GM23338 (cell line): ENCODE data around the gene TPCN2. TPM values are rescaled to one million over a fixed set of nuclear protein-coding genes. Genes with fewer than 3 reads are reported as not detected.

Source experiments
- ETS1 ChIP-seq: IDR thresholded peaks from 2 replicates; pipeline ENCODE4 v1.6.1; 2016; ENCODE audit warnings: antibody characterized with exemption
- EZH2 ChIP-seq: fragments of 200-600 bp; sonication (generic); IDR thresholded peaks from one replicate; pipeline ENCODE4 v1.8.0; 2017; ENCODE audit warnings: antibody characterized with exemption, mild to moderate bottlenecking, low read depth; ENCODE audit not compliant: unreplicated experiment
- NANOG ChIP-seq: IDR thresholded peaks from 2 replicates; pipeline ENCODE4 v1.6.1; 2016; ENCODE audit warnings: antibody characterized with exemption, borderline replicate concordance
- POLR2AphosphoS5 ChIP-seq: IDR thresholded peaks from 2 replicates; pipeline ENCODE4 v1.6.1; 2016; ENCODE audit warnings: antibody characterized with exemption, low read depth
- ZNF114 ChIP-seq: fragments of 250-450 bp; sonication (Bioruptor Pico); IDR thresholded peaks from 2 replicates; pipeline ENCODE4 v1.5.0; 2020; ENCODE audit warnings: mild to moderate bottlenecking, moderate library complexity
- ZNF331 ChIP-seq: fragments of 250-450 bp; sonication (Bioruptor Pico); IDR thresholded peaks from 2 replicates; pipeline ENCODE4 v1.5.0; 2020; ENCODE audit warnings: low read depth, mild to moderate bottlenecking, moderate library complexity
- polyA plus RNA-seq: library from polyadenylated mRNA; unstranded; fragments of >200 nt; fragmentation: Nextera tagmentation; extraction: Ambion mirVana; gene quantifications from 2 replicates; pipeline ENCODE4 v1.2.1, GENCODE V29; 2016
- total RNA-seq: library from RNA; depleted of rRNA; stranded (reverse); fragments of >200 nt; shearing (Covaris generic); gene quantifications from 2 replicates; pipeline ENCODE4 v1.2.3, GENCODE V29; 2014
- TF ChIP-seq, protein P1 (sequence below): fragments of 250-450 bp; sonication (Bioruptor Pico); IDR thresholded peaks from 2 replicates; pipeline ENCODE4 v1.5.0; 2020; ENCODE audit warnings: mild to moderate bottlenecking, moderate library complexity
- TF ChIP-seq, protein P2 (sequence below): IDR thresholded peaks from one replicate; pipeline ENCODE4 v1.6.1; 2018; ENCODE audit warnings: antibody characterized with exemption; ENCODE audit not compliant: unreplicated experiment

Gene TPCN2
- total and polyA plus RNA-seq, 2 experiments from 2014 or later: 5.8 to 14.7 TPM

- TF ChIP-seq, protein P1, sequence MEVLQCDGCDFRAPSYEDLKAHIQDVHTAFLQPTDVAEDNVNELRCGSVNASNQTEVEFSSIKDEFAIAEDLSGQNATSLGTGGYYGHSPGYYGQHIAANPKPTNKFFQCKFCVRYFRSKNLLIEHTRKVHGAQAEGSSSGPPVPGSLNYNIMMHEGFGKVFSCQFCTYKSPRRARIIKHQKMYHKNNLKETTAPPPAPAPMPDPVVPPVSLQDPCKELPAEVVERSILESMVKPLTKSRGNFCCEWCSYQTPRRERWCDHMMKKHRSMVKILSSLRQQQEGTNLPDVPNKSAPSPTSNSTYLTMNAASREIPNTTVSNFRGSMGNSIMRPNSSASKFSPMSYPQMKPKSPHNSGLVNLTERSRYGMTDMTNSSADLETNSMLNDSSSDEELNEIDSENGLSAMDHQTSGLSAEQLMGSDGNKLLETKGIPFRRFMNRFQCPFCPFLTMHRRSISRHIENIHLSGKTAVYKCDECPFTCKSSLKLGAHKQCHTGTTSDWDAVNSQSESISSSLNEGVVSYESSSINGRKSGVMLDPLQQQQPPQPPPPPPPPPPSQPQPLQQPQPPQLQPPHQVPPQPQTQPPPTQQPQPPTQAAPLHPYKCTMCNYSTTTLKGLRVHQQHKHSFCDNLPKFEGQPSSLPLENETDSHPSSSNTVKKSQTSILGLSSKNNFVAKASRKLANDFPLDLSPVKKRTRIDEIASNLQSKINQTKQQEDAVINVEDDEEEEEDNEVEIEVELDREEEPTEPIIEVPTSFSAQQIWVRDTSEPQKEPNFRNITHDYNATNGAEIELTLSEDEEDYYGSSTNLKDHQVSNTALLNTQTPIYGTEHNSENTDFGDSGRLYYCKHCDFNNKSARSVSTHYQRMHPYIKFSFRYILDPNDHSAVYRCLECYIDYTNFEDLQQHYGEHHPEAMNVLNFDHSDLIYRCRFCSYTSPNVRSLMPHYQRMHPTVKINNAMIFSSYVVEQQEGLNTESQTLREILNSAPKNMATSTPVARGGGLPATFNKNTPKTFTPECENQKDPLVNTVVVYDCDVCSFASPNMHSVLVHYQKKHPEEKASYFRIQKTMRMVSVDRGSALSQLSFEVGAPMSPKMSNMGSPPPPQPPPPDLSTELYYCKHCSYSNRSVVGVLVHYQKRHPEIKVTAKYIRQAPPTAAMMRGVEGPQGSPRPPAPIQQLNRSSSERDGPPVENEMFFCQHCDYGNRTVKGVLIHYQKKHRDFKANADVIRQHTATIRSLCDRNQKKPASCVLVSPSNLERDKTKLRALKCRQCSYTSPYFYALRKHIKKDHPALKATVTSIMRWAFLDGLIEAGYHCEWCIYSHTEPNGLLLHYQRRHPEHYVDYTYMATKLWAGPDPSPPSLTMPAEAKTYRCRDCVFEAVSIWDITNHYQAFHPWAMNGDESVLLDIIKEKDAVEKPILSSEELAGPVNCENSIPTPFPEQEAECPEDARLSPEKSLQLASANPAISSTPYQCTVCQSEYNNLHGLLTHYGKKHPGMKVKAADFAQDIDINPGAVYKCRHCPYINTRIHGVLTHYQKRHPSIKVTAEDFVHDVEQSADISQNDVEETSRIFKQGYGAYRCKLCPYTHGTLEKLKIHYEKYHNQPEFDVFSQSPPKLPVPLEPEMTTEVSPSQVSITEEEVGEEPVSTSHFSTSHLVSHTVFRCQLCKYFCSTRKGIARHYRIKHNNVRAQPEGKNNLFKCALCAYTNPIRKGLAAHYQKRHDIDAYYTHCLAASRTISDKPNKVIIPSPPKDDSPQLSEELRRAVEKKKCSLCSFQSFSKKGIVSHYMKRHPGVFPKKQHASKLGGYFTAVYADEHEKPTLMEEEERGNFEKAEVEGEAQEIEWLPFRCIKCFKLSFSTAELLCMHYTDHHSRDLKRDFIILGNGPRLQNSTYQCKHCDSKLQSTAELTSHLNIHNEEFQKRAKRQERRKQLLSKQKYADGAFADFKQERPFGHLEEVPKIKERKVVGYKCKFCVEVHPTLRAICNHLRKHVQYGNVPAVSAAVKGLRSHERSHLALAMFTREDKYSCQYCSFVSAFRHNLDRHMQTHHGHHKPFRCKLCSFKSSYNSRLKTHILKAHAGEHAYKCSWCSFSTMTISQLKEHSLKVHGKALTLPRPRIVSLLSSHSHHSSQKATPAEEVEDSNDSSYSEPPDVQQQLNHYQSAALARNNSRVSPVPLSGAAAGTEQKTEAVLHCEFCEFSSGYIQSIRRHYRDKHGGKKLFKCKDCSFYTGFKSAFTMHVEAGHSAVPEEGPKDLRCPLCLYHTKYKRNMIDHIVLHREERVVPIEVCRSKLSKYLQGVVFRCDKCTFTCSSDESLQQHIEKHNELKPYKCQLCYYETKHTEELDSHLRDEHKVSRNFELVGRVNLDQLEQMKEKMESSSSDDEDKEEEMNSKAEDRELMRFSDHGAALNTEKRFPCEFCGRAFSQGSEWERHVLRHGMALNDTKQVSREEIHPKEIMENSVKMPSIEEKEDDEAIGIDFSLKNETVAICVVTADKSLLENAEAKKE: no peak
- TF ChIP-seq, protein P2, sequence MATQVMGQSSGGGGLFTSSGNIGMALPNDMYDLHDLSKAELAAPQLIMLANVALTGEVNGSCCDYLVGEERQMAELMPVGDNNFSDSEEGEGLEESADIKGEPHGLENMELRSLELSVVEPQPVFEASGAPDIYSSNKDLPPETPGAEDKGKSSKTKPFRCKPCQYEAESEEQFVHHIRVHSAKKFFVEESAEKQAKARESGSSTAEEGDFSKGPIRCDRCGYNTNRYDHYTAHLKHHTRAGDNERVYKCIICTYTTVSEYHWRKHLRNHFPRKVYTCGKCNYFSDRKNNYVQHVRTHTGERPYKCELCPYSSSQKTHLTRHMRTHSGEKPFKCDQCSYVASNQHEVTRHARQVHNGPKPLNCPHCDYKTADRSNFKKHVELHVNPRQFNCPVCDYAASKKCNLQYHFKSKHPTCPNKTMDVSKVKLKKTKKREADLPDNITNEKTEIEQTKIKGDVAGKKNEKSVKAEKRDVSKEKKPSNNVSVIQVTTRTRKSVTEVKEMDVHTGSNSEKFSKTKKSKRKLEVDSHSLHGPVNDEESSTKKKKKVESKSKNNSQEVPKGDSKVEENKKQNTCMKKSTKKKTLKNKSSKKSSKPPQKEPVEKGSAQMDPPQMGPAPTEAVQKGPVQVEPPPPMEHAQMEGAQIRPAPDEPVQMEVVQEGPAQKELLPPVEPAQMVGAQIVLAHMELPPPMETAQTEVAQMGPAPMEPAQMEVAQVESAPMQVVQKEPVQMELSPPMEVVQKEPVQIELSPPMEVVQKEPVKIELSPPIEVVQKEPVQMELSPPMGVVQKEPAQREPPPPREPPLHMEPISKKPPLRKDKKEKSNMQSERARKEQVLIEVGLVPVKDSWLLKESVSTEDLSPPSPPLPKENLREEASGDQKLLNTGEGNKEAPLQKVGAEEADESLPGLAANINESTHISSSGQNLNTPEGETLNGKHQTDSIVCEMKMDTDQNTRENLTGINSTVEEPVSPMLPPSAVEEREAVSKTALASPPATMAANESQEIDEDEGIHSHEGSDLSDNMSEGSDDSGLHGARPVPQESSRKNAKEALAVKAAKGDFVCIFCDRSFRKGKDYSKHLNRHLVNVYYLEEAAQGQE: no peak
- TF ChIP-seq EZH2 (no peak), ETS1 (no peak), POLR2AphosphoS5 (no peak), ZNF331 (CRISPR knock-in tag) (no peak), NANOG (no peak), ZNF114 (CRISPR knock-in tag) (no peak)
Observed at GRCh38 chr11:69005183-69005630, 43.5 kb upstream of the TPCN2 start (continued).
